Measurements from ENCODE around the gene MAPK12.

GRCh38 chr22:50280022-50280707 is 18.7 kb upstream of the MAPK12 start:
- TF ChIP-seq EZH2phosphoT487 (IDR thresholded peaks at IDR 0.05; ENCODE audit: insufficient read depth, low read depth), result no peak
- no peak for TF ChIP-seq EZH2 (IDR thresholded peaks at IDR 0.05; ENCODE audit: insufficient read depth, poor library complexity, severe bottlenecking)

All from GM23248 (cell line).